A549 (cell line): ENCODE data around the gene GPRC5A. TPM values are rescaled to one million over a fixed set of nuclear protein-coding genes. Genes with fewer than 3 reads are reported as not detected.
A peak's percentile ranks its signal among the peaks of the same experiment; 100 is the strongest.

Source experiments
- ATAC-seq, 2 experiments: fragments of 200-7000 bp in 1 of 2; fragments of >200 bp in 1 of 2; cut with Nextera tagmentation in 1 of 2; cut with Tn5 transposase in 1 of 2; 3 replicates each; pipeline versions ENCODE4 v1.8.0 to v1.9.1; 2018 to 2020; ENCODE audit warnings: mild to moderate bottlenecking in 1 of 2, moderate library complexity in 1 of 2
- CTCF ChIA-PET: fragments of 300-600 bp; sonication (Branson Sonifier 250); formaldehyde crosslinking; extraction: SDS; loops from one replicate; lab custom pipeline; 2021; ENCODE audit warnings: antibody characterized with exemption, inconsistent platforms; lab: Yijun Ruan, JAX
- POLR2A ChIA-PET: fragments of 350-600 bp; formaldehyde crosslinking; extraction: SDS; loops from one replicate; lab custom pipeline; 2021; ENCODE audit warnings: antibody characterized with exemption, inconsistent platforms; lab: Yijun Ruan, JAX
- DNase-seq, 2 experiments: peaks; one replicate each; pipeline versions ENCODE4 v3.0.0 to v3.0.0-alpha.2; 2011 to 2016; ENCODE audit warnings: low read depth in 1 of 2, low spot score in 1 of 2
- FAIRE-seq: peaks from 2 replicates; lab custom pipeline; 2011; peaks lifted over from hg19 to GRCh38; lab: Jason Lieb, UNC
- H3K27ac ChIP-seq, 2 experiments: fragments of >200 bp; sonication (Bioruptor Twin); formaldehyde crosslinking; 3 replicates each; pipeline ENCODE4 v1.5.1; 2016 to 2017
- H3K4me1 ChIP-seq: fragments of >200 bp; sonication (Bioruptor Twin); formaldehyde crosslinking; 3 replicates; pipeline ENCODE4 v1.6.1; 2016
- H3K4me2 ChIP-seq: fragments of >200 bp; sonication (Bioruptor Twin); formaldehyde crosslinking; 3 replicates; pipeline ENCODE4 v1.6.1; 2016
- H3K4me3 ChIP-seq: fragments of >200 bp; sonication (Bioruptor Twin); formaldehyde crosslinking; 3 replicates; pipeline ENCODE4 v1.5.1; 2016
- H3K9me3 ChIP-seq: fragments of >200 bp; sonication (Bioruptor Twin); formaldehyde crosslinking; 3 replicates; pipeline ENCODE4 v1.6.1; 2016
- CBX8 ChIP-seq: fragments of 200-600 bp; sonication (generic); IDR thresholded peaks from 2 replicates; pipeline ENCODE4 v1.6.1; 2016
- CEBPB ChIP-seq, 2 experiments: fragments of >200 bp in 1 of 2; sonication (Bioruptor Twin) in 1 of 2; formaldehyde crosslinking in 1 of 2; IDR thresholded peaks; 2 replicates each; pipeline ENCODE4 v1.6.1; 2012 to 2016
- CHD2 ChIP-seq: fragments of 150-350 bp; IDR thresholded peaks from 2 replicates; pipeline ENCODE4 v1.6.1; 2014; ENCODE audit warnings: low read length; ENCODE audit not compliant: partially characterized antibody
- CTCF ChIP-seq: fragments of >200 bp; sonication (Bioruptor Twin); formaldehyde crosslinking; IDR thresholded peaks from 3 replicates; pipeline ENCODE4 v1.5.1; 2016
- EHF ChIP-seq: fragments of 250-450 bp; sonication (Bioruptor Pico); IDR thresholded peaks from 2 replicates; pipeline ENCODE4 v1.5.0; 2020; ENCODE audit warnings: mild to moderate bottlenecking
- ESRRA ChIP-seq: fragments of 150-350 bp; IDR thresholded peaks from 2 replicates; pipeline ENCODE4 v1.6.1; 2014; ENCODE audit warnings: mild to moderate bottlenecking, low read length, borderline replicate concordance
- FOSB ChIP-seq: fragments of 250-450 bp; sonication (Bioruptor Pico); IDR thresholded peaks from 2 replicates; pipeline ENCODE4 v1.5.0; 2020; ENCODE audit warnings: mild to moderate bottlenecking, moderate library complexity
- FOSL2 ChIP-seq, 2 experiments: fragments of 450-650 bp in 1 of 2; fragments of >200 bp in 1 of 2; sonication (Bioruptor Twin) in 1 of 2; formaldehyde crosslinking; IDR thresholded peaks; 2 replicates each; pipeline versions ENCODE4 v1.5.0 to v1.6.1; 2016 to 2020; ENCODE audit warnings: mild to moderate bottlenecking in 1 of 2, moderate library complexity in 1 of 2
- GATA3 ChIP-seq: IDR thresholded peaks from 2 replicates; pipeline ENCODE4 v1.6.1; 2012; ENCODE audit warnings: borderline replicate concordance
- HDAC2 ChIP-seq: fragments of 200-600 bp; sonication (generic); IDR thresholded peaks from 2 replicates; pipeline ENCODE4 v1.6.1; 2016
- HES2 ChIP-seq: fragments of >200 bp; sonication (Bioruptor Twin); formaldehyde crosslinking; IDR thresholded peaks from 2 replicates; pipeline ENCODE4 v1.6.1; 2016
- HMGXB4 ChIP-seq: fragments of 250-450 bp; sonication (Bioruptor Pico); IDR thresholded peaks from 2 replicates; pipeline ENCODE4 v1.5.0; 2021; ENCODE audit warnings: mild to moderate bottlenecking, moderate library complexity, borderline replicate concordance
- HOXB5 ChIP-seq: fragments of 250-450 bp; sonication (Bioruptor Pico); IDR thresholded peaks from 2 replicates; pipeline ENCODE4 v1.5.0; 2020; ENCODE audit warnings: mild to moderate bottlenecking, moderate library complexity
- MAZ ChIP-seq: fragments of 150-350 bp; IDR thresholded peaks from 2 replicates; pipeline ENCODE4 v1.6.1; 2014; ENCODE audit warnings: antibody characterized with exemption, low read depth, low read length, borderline replicate concordance
- MYC ChIP-seq: IDR thresholded peaks from 2 replicates; pipeline ENCODE4 v1.6.1; 2012; ENCODE audit warnings: mild to moderate bottlenecking, inconsistent platforms, low read length, improper control_type of control experiment, borderline replicate concordance
- NPAS2 ChIP-seq: fragments of 250-450 bp; sonication (Bioruptor Pico); IDR thresholded peaks from 2 replicates; pipeline ENCODE4 v1.8.0; 2022; ENCODE audit warnings: mild to moderate bottlenecking, moderate library complexity, borderline replicate concordance
- PBX3 ChIP-seq: IDR thresholded peaks from 2 replicates; pipeline ENCODE4 v1.6.1; 2012
- PHF8 ChIP-seq: fragments of 200-600 bp; sonication (generic); IDR thresholded peaks from 2 replicates; pipeline ENCODE4 v1.6.1; 2016; ENCODE audit warnings: low read depth, mild to moderate bottlenecking, antibody characterized with exemption, moderate library complexity, borderline replicate concordance
- POLR2AphosphoS2 ChIP-seq: conservative IDR thresholded peaks from 2 replicates; pipeline ENCODE4 v1.6.1; 2012; ENCODE audit warnings: low read length, improper control_type of control experiment, inconsistent platforms
- RAD21 ChIP-seq, 2 experiments: fragments of >200 bp in 1 of 2; sonication (Bioruptor Twin) in 1 of 2; formaldehyde crosslinking in 1 of 2; IDR thresholded peaks in 1 of 2; conservative IDR thresholded peaks in 1 of 2; 2 replicates in 1 of 2; 3 replicates in 1 of 2; pipeline ENCODE4 v1.6.1; 2012 to 2018; ENCODE audit warnings: inconsistent platforms in 1 of 2
- RARB ChIP-seq: fragments of 250-450 bp; sonication (Bioruptor Pico); IDR thresholded peaks from 2 replicates; pipeline ENCODE4 v1.8.0; 2021; ENCODE audit warnings: mild to moderate bottlenecking, moderate library complexity
- RCOR1 ChIP-seq: fragments of 150-350 bp; IDR thresholded peaks from 2 replicates; pipeline ENCODE4 v1.6.1; 2014; ENCODE audit warnings: antibody characterized with exemption, low read length, low read depth
- SMC3 ChIP-seq: fragments of >200 bp; sonication (Bioruptor Twin); formaldehyde crosslinking; IDR thresholded peaks from 3 replicates; pipeline ENCODE4 v1.6.1; 2018; ENCODE audit warnings: inconsistent platforms
- TFCP2L1 ChIP-seq: fragments of 250-450 bp; sonication (Bioruptor Pico); IDR thresholded peaks from 2 replicates; pipeline ENCODE4 v1.5.0; 2021; ENCODE audit warnings: mild to moderate bottlenecking
- TP53 ChIP-seq: fragments of 250-450 bp; sonication (Bioruptor Pico); IDR thresholded peaks from 2 replicates; pipeline ENCODE4 v1.5.0; 2021; ENCODE audit warnings: mild to moderate bottlenecking, moderate library complexity
- ZC3H11A ChIP-seq: fragments of 450-650 bp; IDR thresholded peaks from 2 replicates; pipeline ENCODE4 v1.6.1; 2014; ENCODE audit warnings: antibody characterized with exemption, mild to moderate bottlenecking
- ZFP36 ChIP-seq: fragments of 450-650 bp; IDR thresholded peaks from 2 replicates; pipeline ENCODE4 v1.6.1; 2014; ENCODE audit warnings: borderline replicate concordance; ENCODE audit not compliant: partially characterized antibody
- ZNF302 ChIP-seq: fragments of 250-450 bp; sonication (Bioruptor Pico); IDR thresholded peaks from 2 replicates; pipeline ENCODE4 v1.9.0; 2021; ENCODE audit warnings: inconsistent platforms, mild to moderate bottlenecking, moderate library complexity
- ZSCAN20 ChIP-seq: fragments of 250-450 bp; sonication (Bioruptor Pico); IDR thresholded peaks from 2 replicates; pipeline ENCODE4 v1.8.0; 2022; ENCODE audit warnings: mild to moderate bottlenecking, moderate library complexity
- WGBS: methylation state at CpG from one replicate; pipeline ENCODE4 v1.1.6; 2017; ENCODE audit errors: missing lambda C conversion rate; 5-methylcytosine and 5-hydroxymethylcytosine counted together
- polyA plus RNA-seq, 4 experiments: library from polyadenylated mRNA; depleted of rRNA in 3 of 4; stranded (reverse); fragments of >200 nt; fragmentation: RNase III in 1 of 4; extraction: RNeasy Plus Mini Kit Qiagen cat#74134 plus additional on column Dnase treatment in 1 of 4; gene quantifications; 2 replicates in 3 of 4; 3 replicates in 1 of 4; pipeline ENCODE4 v1.2.3, GENCODE V29; 2011 to 2017
- TF ChIP-seq, protein P1 (sequence below): IDR thresholded peaks from 2 replicates; pipeline ENCODE4 v1.6.1; 2012
- TF ChIP-seq, protein P2 (sequence below): fragments of 250-450 bp; sonication (Bioruptor Pico); IDR thresholded peaks from 2 replicates; pipeline ENCODE4 v1.5.0; 2020; ENCODE audit warnings: low read depth, mild to moderate bottlenecking, moderate library complexity
- TF ChIP-seq, protein P3 (sequence below): fragments of 450-650 bp; IDR thresholded peaks from 2 replicates; pipeline ENCODE4 v1.6.1; 2014; ENCODE audit warnings: antibody characterized with exemption
- TF ChIP-seq, protein P4 (sequence below): fragments of >200 bp; sonication (Bioruptor Twin); formaldehyde crosslinking; IDR thresholded peaks from 3 replicates; pipeline ENCODE4 v1.6.1; 2016

Gene GPRC5A
- polyA plus RNA-seq, 2 of the 4 experiments (the other 2 are of a cell fraction), result 173 to 296 TPM

DNA sequence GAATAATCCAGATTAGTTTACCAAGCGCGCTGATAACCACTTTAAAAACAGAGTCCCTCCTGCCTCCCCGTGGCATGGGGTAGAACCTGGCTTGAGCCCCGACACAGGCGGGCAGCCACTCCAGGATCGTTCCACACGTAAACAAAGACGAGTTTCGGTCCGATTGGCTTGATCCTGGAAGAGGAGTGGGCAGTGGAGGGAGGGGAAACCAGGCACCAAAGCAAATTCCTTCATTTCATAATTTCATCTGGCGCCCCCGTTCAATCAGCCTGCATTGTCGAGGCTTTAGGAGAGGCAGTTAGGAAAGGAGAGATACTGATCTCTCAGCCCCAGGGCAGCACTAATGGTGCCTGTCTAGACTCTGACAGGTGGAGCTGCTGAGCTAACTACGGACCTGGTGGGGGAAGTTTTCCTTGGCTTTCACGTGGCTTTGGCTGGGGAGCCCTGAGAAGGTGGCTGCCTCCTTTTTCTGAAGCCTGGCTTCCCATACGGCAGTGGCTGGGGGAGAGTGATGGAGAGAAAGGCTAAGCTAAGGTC is 751 bp upstream of the GPRC5A start:
- POLR2A ChIA-PET, result interaction anchor here (0.5 to 3.2 kb wide), 16 partner anchors 8 to 103 kb away, joined by 3 to 28 read pairs (median 8); partner anchors contain the start of gene DDX47
- peak overlapping the region; percentile 94 for H3K27ac ChIP-seq
- peak overlapping the region; percentile 89 for H3K4me2 ChIP-seq
- CTCF ChIA-PET, result interaction anchor here (0.6 to 4.6 kb wide), 34 partner anchors 9 to 112 kb away, joined by 3 to 55 read pairs (median 6); partner anchors contain the start of genes APOLD1 and DDX47
- peak overlapping the region; percentile 54 for H3K4me3 ChIP-seq
- WGBS, result 2% methylated on average over 16 of the region's 16 CpGs
- no peaks in the 10 kb centered on the region for H3K9me3 ChIP-seq
- no peak for FAIRE-seq
- peaks cover 47% of the 10 kb centered on the region for H3K4me1 ChIP-seq
- peak; percentile 72 to 78 for ATAC-seq
- peak; percentile 78 to 89 for DNase-seq
- TF ChIP-seq ZSCAN20 (CRISPR knock-in tag), result no peak
- TF ChIP-seq, protein P1, sequence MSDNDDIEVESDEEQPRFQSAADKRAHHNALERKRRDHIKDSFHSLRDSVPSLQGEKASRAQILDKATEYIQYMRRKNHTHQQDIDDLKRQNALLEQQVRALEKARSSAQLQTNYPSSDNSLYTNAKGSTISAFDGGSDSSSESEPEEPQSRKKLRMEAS, result peak; percentile 75; the same call in 1 of the 2 replicates
- no peak for TF ChIP-seq ZFP36
- TF ChIP-seq NPAS2 (CRISPR knock-in tag), result peak; percentile 40; the same call in 1 of the 2 replicates
- TF ChIP-seq CHD2, result peak; percentile 44
- peak; percentile 79 for TF ChIP-seq MYC
- no peak for TF ChIP-seq ESRRA
- no peak for TF ChIP-seq EHF (CRISPR knock-in tag)
- TF ChIP-seq PHF8, result no peak
- no peak for TF ChIP-seq HES2
- no peak; the same call in 1 of the 2 replicates for TF ChIP-seq HOXB5 (CRISPR knock-in tag)
- TF ChIP-seq RAD21 (conservative IDR thresholded peaks at IDR 0.05 in 1 of 2, IDR thresholded peaks at IDR 0.05 in 1 of 2), result peak; percentile 48 to 51
- TF ChIP-seq, protein P2, sequence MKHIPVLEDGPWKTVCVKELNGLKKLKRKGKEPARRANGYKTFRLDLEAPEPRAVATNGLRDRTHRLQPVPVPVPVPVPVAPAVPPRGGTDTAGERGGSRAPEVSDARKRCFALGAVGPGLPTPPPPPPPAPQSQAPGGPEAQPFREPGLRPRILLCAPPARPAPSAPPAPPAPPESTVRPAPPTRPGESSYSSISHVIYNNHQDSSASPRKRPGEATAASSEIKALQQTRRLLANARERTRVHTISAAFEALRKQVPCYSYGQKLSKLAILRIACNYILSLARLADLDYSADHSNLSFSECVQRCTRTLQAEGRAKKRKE (CRISPR knock-in tag), result no peak
- peak; percentile 6; the same call in 1 of the 3 replicates for TF ChIP-seq SMC3
- TF ChIP-seq, protein P3, sequence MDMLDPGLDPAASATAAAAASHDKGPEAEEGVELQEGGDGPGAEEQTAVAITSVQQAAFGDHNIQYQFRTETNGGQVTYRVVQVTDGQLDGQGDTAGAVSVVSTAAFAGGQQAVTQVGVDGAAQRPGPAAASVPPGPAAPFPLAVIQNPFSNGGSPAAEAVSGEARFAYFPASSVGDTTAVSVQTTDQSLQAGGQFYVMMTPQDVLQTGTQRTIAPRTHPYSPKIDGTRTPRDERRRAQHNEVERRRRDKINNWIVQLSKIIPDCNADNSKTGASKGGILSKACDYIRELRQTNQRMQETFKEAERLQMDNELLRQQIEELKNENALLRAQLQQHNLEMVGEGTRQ, result no peak
- no peak for TF ChIP-seq ZNF302 (CRISPR knock-in tag)
- no peak for TF ChIP-seq ZC3H11A
- TF ChIP-seq CTCF, result peak; percentile 14; the same call in 2 of the 3 replicates
- peak; percentile 86 for TF ChIP-seq GATA3
- no peak for TF ChIP-seq PBX3
- no peak for TF ChIP-seq POLR2AphosphoS2
- no peak for TF ChIP-seq TFCP2L1 (CRISPR knock-in tag)
- TF ChIP-seq CBX8, result no peak
- no peak for TF ChIP-seq RARB
- TF ChIP-seq, protein P4, sequence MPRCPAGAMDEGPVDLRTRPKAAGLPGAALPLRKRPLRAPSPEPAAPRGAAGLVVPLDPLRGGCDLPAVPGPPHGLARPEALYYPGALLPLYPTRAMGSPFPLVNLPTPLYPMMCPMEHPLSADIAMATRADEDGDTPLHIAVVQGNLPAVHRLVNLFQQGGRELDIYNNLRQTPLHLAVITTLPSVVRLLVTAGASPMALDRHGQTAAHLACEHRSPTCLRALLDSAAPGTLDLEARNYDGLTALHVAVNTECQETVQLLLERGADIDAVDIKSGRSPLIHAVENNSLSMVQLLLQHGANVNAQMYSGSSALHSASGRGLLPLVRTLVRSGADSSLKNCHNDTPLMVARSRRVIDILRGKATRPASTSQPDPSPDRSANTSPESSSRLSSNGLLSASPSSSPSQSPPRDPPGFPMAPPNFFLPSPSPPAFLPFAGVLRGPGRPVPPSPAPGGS, result no peak
- TF ChIP-seq HDAC2, result no peak
- TF ChIP-seq CEBPB (IDR thresholded peaks at IDR 0.05), result no peak
- TF ChIP-seq RCOR1, result no peak
- TF ChIP-seq MAZ, result no peak
- no peak for TF ChIP-seq HMGXB4
- no peak for TF ChIP-seq TP53 (CRISPR knock-in tag)
- 0 out of 2 replicates have a peak, but pooled peaks have one; percentile 10 for TF ChIP-seq FOSB
- no peak for TF ChIP-seq FOSL2 (IDR thresholded peaks at IDR 0.05)
- TF ChIP-seq FOSL2 (CRISPR knock-in tag; IDR thresholded peaks at IDR 0.05), result no peak
